Measurements from ENCODE around the gene XCL2. TPM values are rescaled to one million over a fixed set of nuclear protein-coding genes. Genes with fewer than 3 reads are reported as not detected.
"Not testable (repeated sequence)": the region's sequence is repeated elsewhere in the genome, so short reads cannot be mapped to it uniquely, and the experiment has no call there.

The XCL2 gene
- total and polyA plus RNA-seq, 2 of the 4 experiments (the other 2 are of a cell fraction) = not detected

GRCh38 chr1:168576245-168576688, 32.5 kb upstream of the XCL2 start, which contains the start of gene XCL1:
Gene XCL1 (plus strand): TSS chr1:168576605. CDS start chr1:168576638, 33 bp downstream.
- POLR2A ChIA-PET (ENCODE audit: unreplicated experiment); H3K56ac ChIP-seq (ENCODE audit: extremely low read depth, insufficient read depth, low read length); CTCF ChIA-PET; H4K5ac ChIP-seq (ENCODE audit: low read depth, low read length); dilution Hi-C loops (cut with HindIII; ENCODE audit: low sequenced_read_pairs, unreplicated experiment); H3K36me3 ChIP-seq (ENCODE audit: control insufficient read depth, insufficient read depth, low read length); H3K9me3 ChIP-seq (ENCODE audit: control insufficient read depth, insufficient read depth, low read length); H2BK120ac ChIP-seq (ENCODE audit: low read depth, low read length); BruUV-seq (replicated peaks); H3K23ac ChIP-seq (ENCODE audit: low read depth, low read length); H3K27me3 ChIP-seq (ENCODE audit: control insufficient read depth, insufficient read depth, low read length); H3K18ac ChIP-seq (ENCODE audit: low read depth, low read length); H2AK5ac ChIP-seq (ENCODE audit: low read depth, low read length); H2AK9ac ChIP-seq (replicated peaks; ENCODE audit: low read depth, low read length, poor library complexity); H3K4me1 ChIP-seq (ENCODE audit: control insufficient read depth, insufficient read depth, low read length); H4K91ac ChIP-seq (ENCODE audit: insufficient read depth, low read depth, low read length); H3K79me1 ChIP-seq (ENCODE audit: low read depth in 1 of 2, low read length in 2 of 2); H3K4me3 ChIP-seq (ENCODE audit: insufficient read depth, low read depth, low read length); H2BK5ac ChIP-seq (ENCODE audit: low read depth, low read length, poor library complexity, severe bottlenecking); in situ Hi-C loops (cut with MboI; ENCODE audit: low sequenced_read_pairs); DNase-seq; intact Hi-C loops (cut with micrococcal nuclease); H2AFZ ChIP-seq (replicated peaks; ENCODE audit: low read length, poor library complexity); H3K27ac ChIP-seq (ENCODE audit: insufficient read depth, low read length); ATAC-seq (ENCODE audit: low read depth); H3K9ac ChIP-seq (ENCODE audit: low read depth, low read length); H3K4ac ChIP-seq (ENCODE audit: low read depth, low read length); H4K8ac ChIP-seq (ENCODE audit: low read depth in 2 of 2, low read length in 2 of 2); H4K20me1 ChIP-seq (ENCODE audit: insufficient read depth, low read length); H2BK15ac ChIP-seq (ENCODE audit: low read depth, low read length); H3K4me2 ChIP-seq (ENCODE audit: low read depth, low read length); H2BK20ac ChIP-seq (ENCODE audit: low read depth, low read length); H3K9me1 ChIP-seq (ENCODE audit: insufficient read depth, low read length); H3K14ac ChIP-seq (replicated peaks; ENCODE audit: low read depth, low read length): not testable (repeated sequence)
- no CpG with 5 or more reads among the region's 6 CpGs for WGBS, 2 experiments (ENCODE audit: extremely low coverage in 2 of 2, insufficient read length in 1 of 2)
